ENCODE results near the gene POLN. TPM values are rescaled to one million over a fixed set of nuclear protein-coding genes. Genes with fewer than 3 reads are reported as not detected.
"Not testable (repeated sequence)": the region's sequence is repeated elsewhere in the genome, so short reads cannot be mapped to it uniquely, and the experiment has no call there.

POLN gene
- total and polyA plus RNA-seq, 2 experiments from 2014 or later = 1.8 to 4.0 TPM

- no peak for TF ChIP-seq ZNF462 (CRISPR knock-in tag; IDR thresholded peaks at IDR 0.05)
- TF ChIP-seq STAT1 (IDR thresholded peaks at IDR 0.05; ENCODE audit: unreplicated experiment) = no peak
Measured at GRCh38 chr4:2212831-2213230, 29.1 kb downstream of the POLN start (continued).

- not testable (repeated sequence) for H3K9me2 ChIP-seq (ENCODE audit: insufficient read depth); H3K4me1 ChIP-seq (ENCODE audit: insufficient read depth); H3K27ac Mint-ChIP-seq; H3K4me1 Mint-ChIP-seq; H3K9me3 Mint-ChIP-seq; H4K20me1 ChIP-seq (replicated peaks; ENCODE audit: insufficient read depth); ATAC-seq; H3F3A ChIP-seq (replicated peaks; ENCODE audit: low read depth); H3K36me3 ChIP-seq (ENCODE audit: insufficient read depth); H3K4me3 ChIP-seq; H3K4me2 ChIP-seq; H3K27me3 ChIP-seq (ENCODE audit: insufficient read depth); H3K27me3 Mint-ChIP-seq (ENCODE audit: insufficient read depth, low read depth, poor library complexity); DNase-seq (ENCODE audit: low spot score); H3K79me2 ChIP-seq (replicated peaks; ENCODE audit: insufficient read depth); H3K36me3 Mint-ChIP-seq (ENCODE audit: low read depth); H3K4me3 Mint-ChIP-seq; H3K27ac ChIP-seq (ENCODE audit: low read depth); H2AFZ ChIP-seq
Measured at GRCh38 chr4:2202789-2203188, 39.1 kb downstream of the POLN start.

- Histone ChIP-seq H3K27me3 (ENCODE audit: insufficient read depth) (no peaks in the 10 kb centered on the region), H2AFZ (no peak overlapping the region), H3K79me2 (replicated peaks; ENCODE audit: insufficient read depth) (no peaks in the 10 kb centered on the region), H4K20me1 (replicated peaks; ENCODE audit: insufficient read depth) (no peaks in the 10 kb centered on the region), H3K27ac (ENCODE audit: low read depth) (no peak overlapping the region), H3K36me3 (ENCODE audit: insufficient read depth) (no peaks in the 10 kb centered on the region), H3K4me2 (no peak overlapping the region), H3K4me3 (no peak overlapping the region), H3K9me2 (ENCODE audit: insufficient read depth) (no peaks in the 10 kb centered on the region), H3F3A (replicated peaks; ENCODE audit: low read depth) (no peaks in the 10 kb centered on the region), H3K4me1 (ENCODE audit: insufficient read depth) (peaks cover 3% of the 10 kb centered on the region; the same call in 1 of the 2 replicates)
- peaks cover 5% of the 10 kb centered on the region; the same call in 2 of the 3 replicates for H3K4me1 Mint-ChIP-seq
- H3K27ac Mint-ChIP-seq = no peak overlapping the region
- H3K27me3 Mint-ChIP-seq (ENCODE audit: insufficient read depth, low read depth, poor library complexity) = no peaks in the 10 kb centered on the region
- no peak overlapping the region for H3K4me3 Mint-ChIP-seq
- no peaks in the 10 kb centered on the region for H3K36me3 Mint-ChIP-seq (ENCODE audit: low read depth)
- no peak for ATAC-seq
- no peak for DNase-seq (ENCODE audit: low spot score)
- no peaks in the 10 kb centered on the region; the same call in 2 of the 3 replicates for H3K9me3 Mint-ChIP-seq
- TF ChIP-seq ZNF114 (CRISPR knock-in tag; IDR thresholded peaks at IDR 0.05) (no peak), ETS1 (IDR thresholded peaks at IDR 0.05) (no peak), NANOG (IDR thresholded peaks at IDR 0.05; ENCODE audit: borderline replicate concordance) (no peak), EZH2 (IDR thresholded peaks at IDR 0.05; ENCODE audit: low read depth, unreplicated experiment) (no peak), CREB1 (CRISPR knock-in tag; IDR thresholded peaks at IDR 0.05; ENCODE audit: low read depth) (no peak), POLR2AphosphoS5 (IDR thresholded peaks at IDR 0.05; ENCODE audit: low read depth) (no peak), ZNF331 (CRISPR knock-in tag; IDR thresholded peaks at IDR 0.05; ENCODE audit: low read depth) (no peak), REST (IDR thresholded peaks at IDR 0.05; ENCODE audit: unreplicated experiment) (no peak)
Measured at GRCh38 chr4:2194496-2194895, 47.4 kb downstream of the POLN start.
